ENCODE data around the gene ARMCX6. TPM values are rescaled to one million over a fixed set of nuclear protein-coding genes. Genes with fewer than 3 reads are reported as not detected.

ARMCX6 gene
- total and polyA plus RNA-seq, 2 of the 4 experiments (the other 2 are of a cell fraction), result 29.0 to 81.3 TPM

GRCh38 chrX:101659601-101660063, 41.8 kb upstream of the ARMCX6 start, which contains the start of gene ARMCX2:
ARMCX2 (minus strand) TSS chrX:101659850; CDS start chrX:101657588, 2,262 bp downstream.
- H3K27ac ChIP-seq (ENCODE audit: insufficient read depth, low read length), result peak within 1 kb of the TSS; percentile 82

More at GRCh38 chrX:101659601-101660063, 41.8 kb upstream of the ARMCX6 start, which contains the start of gene ARMCX2:
- Histone ChIP-seq H2AK9ac (replicated peaks; ENCODE audit: low read depth, low read length, poor library complexity) (peak within 1 kb of the TSS; percentile 76), H3K9me1 (ENCODE audit: insufficient read depth, low read length) (peaks cover 4% of the 10 kb centered on the region; the same call in 1 of the 2 replicates), H4K20me1 (ENCODE audit: insufficient read depth, low read length) (no peaks in the 10 kb centered on the region; the same call in 1 of the 2 replicates), H3K56ac (ENCODE audit: extremely low read depth, insufficient read depth, low read length) (peak within 1 kb of the TSS; percentile 42; the same call in 1 of the 2 replicates), H3K36me3 (ENCODE audit: control insufficient read depth, insufficient read depth, low read length) (peaks cover 15% of the 10 kb centered on the region; the same call in 1 of the 2 replicates), H2BK15ac (ENCODE audit: low read depth, low read length) (no peak within 1 kb of the TSS), H2BK5ac (ENCODE audit: low read depth, low read length, poor library complexity, severe bottlenecking) (peak within 1 kb of the TSS; percentile 53), H3K18ac (ENCODE audit: low read depth, low read length) (peak within 1 kb of the TSS; percentile 87), H3K14ac (replicated peaks; ENCODE audit: low read depth, low read length) (peak within 1 kb of the TSS; percentile 83; the same call in 1 of the 2 replicates), H4K91ac (ENCODE audit: insufficient read depth, low read depth, low read length) (peak within 1 kb of the TSS; percentile 41), H3K79me1 (ENCODE audit: low read depth in 1 of 2, low read length in 2 of 2) (peaks cover 0 to 3% of the 10 kb centered on the region in 2 experiments; a peak in 2 of 4 replicates), H3K27me3 (ENCODE audit: control insufficient read depth, insufficient read depth, low read length) (peaks cover 17% of the 10 kb centered on the region), H2BK120ac (ENCODE audit: low read depth, low read length) (no peak within 1 kb of the TSS), H2BK20ac (ENCODE audit: low read depth, low read length) (no peak within 1 kb of the TSS), H3K4me1 (ENCODE audit: control insufficient read depth, insufficient read depth, low read length) (peaks cover 1% of the 10 kb centered on the region), H3K4me3 (ENCODE audit: insufficient read depth, low read depth, low read length) (peak within 1 kb of the TSS; percentile 98), H3K4me2 (ENCODE audit: low read depth, low read length) (peak within 1 kb of the TSS; percentile 91), H2AFZ (replicated peaks; ENCODE audit: low read length, poor library complexity) (peak within 1 kb of the TSS; percentile 93), H4K5ac (ENCODE audit: low read depth, low read length) (peak within 1 kb of the TSS; percentile 78; the same call in 1 of the 2 replicates), H3K23ac (ENCODE audit: low read depth, low read length) (no peak within 1 kb of the TSS), H3K9ac (ENCODE audit: low read depth, low read length) (peak within 1 kb of the TSS; percentile 92), H3K4ac (ENCODE audit: low read depth, low read length) (peak within 1 kb of the TSS; percentile 48), H2AK5ac (ENCODE audit: low read depth, low read length) (no peak within 1 kb of the TSS; the same call in 1 of the 2 replicates), H3K9me3 (ENCODE audit: control insufficient read depth, insufficient read depth, low read length) (no peaks in the 10 kb centered on the region), H4K8ac (ENCODE audit: low read depth in 2 of 2, low read length in 2 of 2) (peak within 1 kb of the TSS; percentile 36 to 69; a peak in 2 of 4 replicates)
- DNase-seq (peak; percentile 69), ATAC-seq (ENCODE audit: low read depth) (peak; percentile 71)
- TF ChIP-seq FOS (IDR thresholded peaks at IDR 0.05; ENCODE audit: low read depth, low read length), result no peak
- peak; percentile 95 for TF ChIP-seq USF2 (IDR thresholded peaks at IDR 0.05; ENCODE audit: low read depth, low read length)
- TF ChIP-seq CEBPB (IDR thresholded peaks at IDR 0.05; ENCODE audit: low read depth, low read length), result 0 out of 2 replicates have a peak, but pooled peaks have one; percentile 11
- TF ChIP-seq ELK1 (IDR thresholded peaks at IDR 0.05; ENCODE audit: borderline replicate concordance, low read depth, low read length), result no peak
- peak; percentile 80 for TF ChIP-seq POLR2A (IDR thresholded peaks at IDR 0.05; ENCODE audit: low read depth, low read length)
- TF ChIP-seq MXI1 (IDR thresholded peaks at IDR 0.05; ENCODE audit: borderline replicate concordance, low read depth, low read length), result no peak
- TF ChIP-seq BHLHE40 (IDR thresholded peaks at IDR 0.05; ENCODE audit: low read depth, low read length), result no peak; the same call in 1 of the 2 replicates
- no peak for TF ChIP-seq CHD1 (IDR thresholded peaks at IDR 0.05; ENCODE audit: low read depth, low read length)
- in situ Hi-C loops (cut with MboI; ENCODE audit: low sequenced_read_pairs), result no loop called here
- dilution Hi-C loops (cut with HindIII; ENCODE audit: low sequenced_read_pairs, unreplicated experiment), result no loop called here
- ChIA-PET POLR2A (ENCODE audit: unreplicated experiment) (interaction anchor here (0.6 kb wide), 1 partner anchor 37 kb away, joined by 3 read pairs; no protein-coding TSS in a partner anchor), CTCF (no interaction called here)
- WGBS, 2 experiments (ENCODE audit: extremely low coverage in 2 of 2, insufficient read length in 1 of 2), result 19% methylated on average over 11 of the region's 22 CpGs; no CpG with 5 or more reads in 1 of the 2 experiments
- intact Hi-C loops (cut with micrococcal nuclease), result no loop called here
- BruUV-seq (replicated peaks), result no TSS peak

Measured in IMR-90 (cell line).